DND-41 (cell line): ENCODE data around the gene NSUN5.

Experiments
- CTCF ChIP-seq: IDR thresholded peaks from 2 replicates; pipeline ENCODE4 v1.5.1; 2012; ENCODE audit warnings: borderline replicate concordance, low read length, moderate library complexity, mild to moderate bottlenecking; ENCODE audit not compliant: poor library complexity, severe bottlenecking; ENCODE audit errors: extremely low read depth
- EZH2 ChIP-seq: IDR thresholded peaks from 3 replicates; pipeline ENCODE4 v1.6.1; 2012; ENCODE audit warnings: borderline replicate concordance, low read depth, mild to moderate bottlenecking, moderate library complexity, low read length, inconsistent platforms; ENCODE audit not compliant: severe bottlenecking

- TF ChIP-seq CTCF = no peak
- no peak for TF ChIP-seq EZH2
Measured at GRCh38 chr7:73354196-73354595, 45.6 kb upstream of the NSUN5 start.
